HFF-Myc (cell line): Measurements from ENCODE around the gene C16orf96.

Source experiments
- DNase-seq: peaks from one replicate; pipeline ENCODE4 v3.0.0-alpha.2; 2011; ENCODE audit warnings: low read depth; ENCODE audit errors: extremely low read depth
- H3K4me3 ChIP-seq: replicated peaks from 2 replicates; pipeline ENCODE4 v1.5.1; 2011; ENCODE audit warnings: low read depth, mild to moderate bottlenecking, control low read depth, low read length
- CTCF ChIP-seq: IDR thresholded peaks from 2 replicates; pipeline ENCODE4 v1.5.1; 2012; ENCODE audit warnings: mild to moderate bottlenecking, low read depth, low read length, control low read depth; ENCODE audit errors: missing control alignments

Gene C16orf96

DNA sequence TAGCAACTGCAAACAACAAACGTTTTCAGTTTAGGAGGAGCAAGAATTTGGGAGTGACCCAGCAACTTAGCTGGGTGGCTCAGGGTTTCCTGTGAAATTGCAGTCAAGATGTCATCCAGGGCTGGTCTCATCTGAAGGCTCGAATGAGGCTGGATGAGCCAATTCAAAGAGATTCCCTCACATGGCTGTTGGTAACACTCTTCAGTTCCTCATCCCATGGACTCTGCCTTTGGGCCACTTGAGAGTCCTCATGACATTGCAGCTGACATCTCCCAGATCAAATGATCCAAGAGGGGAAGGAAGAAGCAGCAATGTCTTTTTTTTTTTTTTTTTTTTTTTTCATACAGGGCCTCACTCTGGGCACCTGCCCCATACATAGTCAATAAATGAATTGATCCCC lies 32.2 kb downstream of the C16orf96 start:
- DNase-seq, result no peak
- H3K4me3 ChIP-seq, result no peak overlapping the region
- TF ChIP-seq CTCF, result no peak

DNA sequence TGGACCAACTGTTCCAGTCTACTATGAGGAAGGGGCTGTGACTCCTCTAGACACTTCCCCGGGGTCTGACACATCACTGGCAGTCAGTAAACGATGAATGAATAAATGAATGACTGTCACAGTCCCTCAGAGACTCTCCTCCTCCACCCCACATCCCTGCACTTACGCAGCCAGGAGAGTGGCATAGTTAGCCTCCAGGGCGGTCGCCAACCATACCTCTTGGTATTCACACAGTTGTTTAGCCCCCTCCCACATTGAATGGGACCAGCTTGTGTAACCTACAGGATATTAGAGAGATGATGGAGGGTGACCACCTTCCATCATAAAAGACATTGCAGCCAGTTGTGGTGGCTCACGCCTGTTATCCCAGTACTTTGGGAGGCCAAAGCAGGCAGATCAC lies 32.8 kb downstream of the C16orf96 start:
- H3K4me3 ChIP-seq, result no peak overlapping the region
- no peak for TF ChIP-seq CTCF
- no peak for DNase-seq

- no peak for DNase-seq
- no peak for TF ChIP-seq CTCF
- no peak overlapping the region for H3K4me3 ChIP-seq
Measured at GRCh38 chr16:4591191-4591590, 35.1 kb downstream of the C16orf96 start.

DNA sequence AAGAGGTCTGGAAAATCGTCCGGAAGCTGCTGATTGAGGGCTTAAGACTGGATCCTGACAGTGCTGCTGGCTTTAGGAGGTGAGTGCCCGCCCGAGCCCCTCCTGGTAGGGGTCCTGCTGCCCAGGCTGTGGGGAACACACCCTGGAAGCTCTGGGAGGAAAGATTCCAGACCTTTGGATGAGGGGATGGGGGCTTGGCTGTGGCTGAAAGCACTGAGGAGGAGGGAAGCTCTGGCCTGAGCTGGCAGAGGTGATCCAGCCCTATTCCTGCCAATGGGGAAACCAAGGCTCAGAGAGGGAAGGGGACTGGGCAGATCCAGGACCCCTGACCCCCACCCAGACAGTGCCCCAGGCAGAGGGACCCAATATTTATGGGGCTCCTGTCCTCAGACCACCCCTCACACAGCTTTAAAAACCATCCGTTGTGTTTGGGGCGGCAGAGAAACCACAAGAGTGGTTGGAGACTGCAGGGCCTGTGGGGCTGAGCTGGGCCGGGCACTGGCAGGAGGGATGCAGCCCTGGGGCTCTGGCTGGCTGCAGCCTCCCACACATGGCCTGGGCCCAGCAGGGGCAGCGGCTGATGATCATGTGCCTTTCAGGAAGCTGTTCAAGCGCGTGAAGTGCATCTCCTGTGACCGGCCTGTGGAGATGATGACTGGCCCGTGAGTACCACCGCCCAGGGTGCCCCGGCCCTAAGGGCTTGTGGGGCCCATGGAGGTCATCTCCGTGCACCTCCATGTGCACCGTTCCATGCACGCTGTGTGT lies 35.7 kb downstream of the C16orf96 start:
- no peak for TF ChIP-seq CTCF
- DNase-seq, result no peak

GRCh38 chr16:4593086-4593485 lies 36.9 kb downstream of the C16orf96 start:
- no peak overlapping the region for H3K4me3 ChIP-seq
- no peak for TF ChIP-seq CTCF
- DNase-seq, result no peak

More for the DNA sequence above, 35.7 kb downstream of the C16orf96 start:
- H3K4me3 ChIP-seq, result no peak overlapping the region

- no peak for TF ChIP-seq CTCF
- DNase-seq, result no peak
- H3K4me3 ChIP-seq, result no peak overlapping the region
Measured at GRCh38 chr16:4594433-4595410, 38.6 kb downstream of the C16orf96 start.
